ENCODE results near the gene AQP7.
"Not testable (repeated sequence)": the region's sequence is repeated elsewhere in the genome, so short reads cannot be mapped to it uniquely, and the experiment has no call there.

Gene AQP7

GRCh38 chr9:33402371-33402770 lies at the start of gene AQP7:
AQP7 (minus strand) TSS chr9:33402568; CDS start chr9:33401262, 1,306 bp downstream.
- not testable (repeated sequence) for DNase-seq (ENCODE audit: low read depth in 2 of 2)

DNA sequence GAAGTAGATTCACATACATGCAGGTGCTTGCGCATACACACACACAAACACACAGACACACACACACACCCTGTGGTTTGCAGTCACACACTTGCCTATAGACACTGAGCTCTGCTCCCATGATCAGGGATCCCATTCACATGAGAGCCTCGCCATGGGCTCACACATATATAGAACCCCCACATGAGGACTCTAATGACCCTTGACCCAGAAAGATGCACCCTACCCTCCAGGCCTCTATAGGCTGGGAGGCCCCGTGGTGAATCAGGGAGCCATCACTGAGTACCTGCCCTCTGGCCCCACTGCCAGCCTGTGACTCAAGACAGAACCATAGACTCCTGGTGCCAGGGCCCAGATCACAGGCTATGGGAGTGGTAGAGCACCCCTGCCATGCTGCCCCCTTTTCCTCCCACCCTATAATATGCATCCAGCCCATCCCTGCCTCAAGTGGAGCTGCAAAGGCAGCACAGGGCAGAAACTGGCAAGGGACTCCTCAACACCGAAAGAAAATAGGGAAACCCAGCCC lies 48.3 kb upstream of the AQP7 start:
- no peak for DNase-seq (ENCODE audit: low read depth in 2 of 2)

DNA sequence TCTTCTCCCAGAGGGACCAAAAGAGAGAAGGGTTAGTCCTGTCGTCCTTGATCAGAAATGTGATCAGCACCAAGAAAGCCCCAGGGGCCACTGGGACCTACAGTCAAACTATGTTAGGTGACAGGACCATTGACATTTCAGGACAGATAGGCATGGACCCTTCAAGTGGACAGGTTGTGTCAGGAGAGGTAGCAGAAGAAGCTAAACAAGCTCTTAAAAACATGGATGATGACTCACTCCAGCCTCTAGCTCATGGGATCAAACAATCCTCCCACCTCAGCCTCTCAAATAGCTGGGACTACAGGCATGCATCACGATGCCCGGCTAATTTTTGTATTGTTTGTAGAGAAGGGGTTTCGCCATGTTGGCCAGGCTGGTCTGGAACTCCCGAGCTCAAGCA lies 47.3 kb upstream of the AQP7 start:
- no peak for DNase-seq (ENCODE audit: low read depth in 2 of 2)

DNA sequence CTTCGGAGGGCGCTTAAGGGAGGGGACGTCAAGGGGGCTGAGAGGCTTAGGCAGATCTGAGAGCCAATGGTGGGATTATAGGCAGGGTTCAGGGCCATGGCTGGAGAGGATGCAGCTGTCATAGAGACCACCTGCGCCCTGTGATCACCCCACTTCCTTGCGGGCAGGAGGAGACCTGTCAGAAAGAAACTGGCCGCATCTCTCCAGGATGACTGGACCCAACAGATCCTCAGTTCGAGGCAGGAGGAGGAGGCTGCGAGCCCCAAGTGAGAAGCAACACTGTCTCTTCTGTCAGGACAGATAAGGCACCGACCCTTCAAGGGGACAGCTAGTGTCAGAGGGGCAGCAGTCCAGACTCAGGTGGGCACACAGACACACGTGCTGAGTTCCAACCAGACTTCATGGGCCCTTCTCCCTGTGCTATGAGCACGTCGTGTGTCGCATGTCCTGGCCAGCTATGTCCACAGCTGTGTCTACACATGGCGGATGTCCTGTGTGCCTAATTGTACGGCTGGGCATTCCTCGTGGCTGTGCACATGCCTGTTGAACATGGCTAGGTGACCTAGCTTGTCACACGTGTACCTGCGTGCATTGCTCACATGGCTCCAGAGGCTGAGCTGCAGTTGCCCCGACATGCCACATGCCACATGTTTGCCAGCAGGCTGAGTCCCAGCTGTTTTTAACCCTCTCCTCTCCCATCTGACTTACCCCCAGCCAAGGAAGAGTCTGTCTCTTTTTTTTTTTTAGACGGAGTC lies 45.6 kb upstream of the AQP7 start:
- no peak for DNase-seq (ENCODE audit: low read depth in 2 of 2)

DNA sequence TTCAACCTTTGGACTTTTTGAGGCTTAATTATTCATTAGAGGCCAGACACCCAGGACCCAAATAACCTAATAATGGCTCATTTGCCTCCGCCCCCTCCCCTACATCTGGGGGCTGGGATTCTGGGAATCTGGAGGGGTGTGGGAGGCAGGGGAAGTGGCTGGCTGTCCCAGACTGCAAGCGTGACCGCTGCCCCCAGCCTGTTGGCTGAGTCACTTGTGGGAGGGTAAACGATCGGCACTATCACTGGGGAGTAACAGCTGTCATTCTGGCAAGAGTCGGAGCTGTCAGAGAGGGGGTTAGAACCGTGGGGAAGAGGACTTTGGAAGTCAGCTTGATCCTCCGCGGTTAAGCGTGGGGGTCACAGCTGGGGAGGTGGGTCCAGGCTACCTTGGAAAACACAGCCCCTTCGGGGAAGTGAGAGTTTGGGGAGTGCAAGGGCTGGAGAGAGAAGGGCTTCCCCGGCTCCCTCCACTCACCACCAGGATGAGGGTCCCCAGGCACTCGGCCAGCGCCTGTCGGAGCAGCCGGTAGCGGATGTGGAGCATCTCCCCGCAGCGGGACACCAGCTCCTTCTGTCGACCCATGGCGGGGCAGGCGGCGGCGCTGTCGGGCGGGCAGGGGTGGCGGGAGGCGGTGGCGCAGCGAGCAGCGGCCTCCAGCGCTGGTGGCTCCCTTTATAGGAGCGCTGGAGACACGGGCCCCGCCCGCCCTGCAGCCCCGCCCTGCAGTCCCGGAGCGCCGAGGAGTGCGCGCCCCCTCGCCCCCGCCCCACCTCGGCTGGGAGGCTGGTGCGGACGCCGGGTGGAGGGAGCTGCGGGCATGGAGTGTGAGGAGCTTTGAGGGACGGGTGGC lies 44.8 kb upstream of the AQP7 start, which contains the start of gene AQP3:
AQP3 (minus strand) TSS at position 648 of the 853 bp plus-strand sequence; CDS start at position 585, 63 bp downstream.
- peak; percentile 36 to 49 for DNase-seq (ENCODE audit: low read depth in 2 of 2)

- no peak for DNase-seq (ENCODE audit: low read depth in 2 of 2)
Observed at GRCh38 chr9:33446240-33446945, 44.0 kb upstream of the AQP7 start.

DNA sequence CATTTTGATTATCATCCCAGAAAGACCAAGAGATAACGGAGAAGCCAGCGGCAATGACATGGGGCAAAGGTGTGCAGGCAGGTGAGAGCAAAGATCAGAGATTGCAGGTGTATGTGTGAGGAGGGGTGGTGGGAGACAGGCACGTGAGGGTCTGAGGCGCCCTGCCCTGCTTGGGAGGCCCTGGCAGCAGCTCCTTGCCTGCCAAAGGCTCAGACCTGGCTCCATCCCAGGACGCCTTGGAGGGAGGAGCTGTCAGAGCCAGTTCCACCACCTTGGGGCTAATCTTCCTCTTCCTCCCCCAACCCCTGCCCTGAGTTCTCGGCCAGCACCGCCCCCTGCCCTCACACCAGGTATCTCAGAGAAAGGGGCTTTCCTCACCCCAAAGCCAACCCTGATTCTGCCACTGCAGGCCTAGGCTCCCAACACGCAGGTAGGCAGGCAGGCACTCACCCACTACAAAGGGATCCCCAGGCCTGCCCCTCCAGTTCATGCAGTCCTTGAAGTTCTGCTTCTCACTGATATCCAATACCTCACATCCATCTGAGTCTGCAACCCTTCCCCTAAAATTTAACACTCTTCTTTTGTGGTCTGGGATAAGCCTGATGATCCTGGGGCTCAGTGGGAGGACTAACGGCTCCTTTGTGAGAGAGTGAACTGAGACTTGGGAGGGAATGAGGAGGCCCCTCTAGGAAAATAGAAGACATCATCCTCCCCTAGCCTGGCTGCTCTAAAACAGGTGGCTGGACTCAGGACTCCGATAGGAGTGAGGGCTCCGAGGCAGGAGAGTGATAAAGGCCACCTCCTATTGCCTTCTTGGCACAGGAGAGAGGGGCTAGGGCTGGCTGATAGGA lies 43.2 kb upstream of the AQP7 start:
- DNase-seq (ENCODE audit: low read depth in 2 of 2): no peak

GRCh38 chr9:33443464-33444154 lies 41.2 kb upstream of the AQP7 start:
- no peak for DNase-seq (ENCODE audit: low read depth in 2 of 2)

GRCh38 chr9:33443047-33443446 lies 40.7 kb upstream of the AQP7 start:
- no peak for DNase-seq (ENCODE audit: low read depth in 2 of 2)

GRCh38 chr9:33442125-33442524 lies 39.8 kb upstream of the AQP7 start:
- DNase-seq (ENCODE audit: low read depth in 2 of 2): no peak

GRCh38 chr9:33440609-33441008 lies 38.2 kb upstream of the AQP7 start:
- DNase-seq (ENCODE audit: low read depth in 2 of 2): no peak

DNA sequence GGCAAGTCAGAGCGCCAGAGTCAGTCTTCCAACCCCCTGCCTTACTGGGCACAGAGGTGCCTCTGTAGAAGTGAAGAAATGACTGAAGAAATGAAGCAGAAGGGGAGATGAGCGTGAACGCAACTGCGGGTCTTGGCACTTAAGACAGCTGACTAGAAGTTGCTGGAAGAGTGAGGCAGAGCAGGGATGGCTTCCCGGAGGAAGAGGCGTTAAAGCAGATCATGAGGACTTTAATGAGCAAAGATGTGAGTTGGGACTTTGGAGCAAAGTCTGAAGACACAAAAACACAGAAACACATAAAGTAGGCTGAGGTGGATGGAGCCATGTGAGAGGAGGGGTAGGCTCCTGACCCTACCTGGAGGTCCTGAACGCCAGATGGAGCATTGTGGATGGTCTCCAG lies 37.8 kb upstream of the AQP7 start:
- no peak for DNase-seq (ENCODE audit: low read depth in 2 of 2)

GRCh38 chr9:33439731-33440130 lies 37.4 kb upstream of the AQP7 start:
- no peak for DNase-seq (ENCODE audit: low read depth in 2 of 2)

DNA sequence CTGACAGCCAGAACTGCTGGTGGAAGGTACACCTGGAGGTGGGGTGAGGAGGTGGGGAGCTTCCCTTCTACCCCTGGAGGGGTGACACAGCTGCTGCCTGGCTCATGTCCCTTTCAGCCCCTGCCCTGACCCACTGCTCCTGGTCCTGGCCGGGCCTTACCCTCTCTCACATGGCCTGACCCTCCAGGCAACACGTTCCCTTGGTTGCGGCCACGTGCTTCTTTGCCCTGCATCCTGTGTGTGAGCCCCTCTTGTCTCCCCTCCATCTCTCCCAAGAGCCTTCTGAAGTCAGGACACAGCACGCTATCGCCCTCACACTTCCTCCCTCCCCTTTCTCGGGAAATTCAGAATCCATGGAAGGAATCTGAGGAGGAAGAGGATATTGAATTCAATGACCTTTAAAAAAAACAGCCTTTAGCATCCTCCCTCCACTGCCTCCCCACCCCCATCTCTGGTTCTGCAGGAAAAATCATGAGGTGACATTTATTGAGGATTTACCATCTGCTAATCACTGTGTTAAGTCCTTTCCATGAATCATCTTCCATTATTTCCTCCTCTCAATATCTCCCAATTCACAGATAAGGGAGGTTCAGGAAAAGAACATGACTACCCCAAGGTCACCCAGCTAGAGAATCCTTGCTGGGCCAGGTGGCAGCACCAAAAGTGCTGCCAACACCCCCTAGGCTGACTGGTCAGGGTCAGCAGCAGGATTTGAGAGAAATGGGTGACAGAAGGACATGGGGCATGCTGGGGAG lies 36.7 kb upstream of the AQP7 start:
- DNase-seq (ENCODE audit: low read depth in 2 of 2): no peak

DNA sequence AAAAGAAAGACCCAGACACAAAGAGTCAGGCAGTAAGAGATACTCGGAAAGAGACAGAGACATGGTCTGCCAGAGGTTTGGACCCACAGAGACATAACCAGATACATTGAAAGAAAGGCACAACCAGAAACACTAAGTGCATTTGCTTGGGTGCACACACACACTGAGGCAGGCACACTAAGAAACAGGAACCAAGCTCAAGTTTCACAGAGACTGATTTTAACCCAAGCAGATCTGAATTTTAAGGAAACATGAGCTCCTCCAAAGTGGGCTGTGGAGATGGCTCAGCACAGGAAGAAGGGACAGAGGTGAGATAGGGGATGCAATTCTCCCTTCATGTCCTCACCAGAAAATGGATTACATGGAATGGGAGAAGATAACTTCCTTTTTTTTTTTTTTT lies 35.5 kb upstream of the AQP7 start:
- DNase-seq (ENCODE audit: low read depth in 2 of 2): no peak

GRCh38 chr9:33437205-33437604 lies 34.8 kb upstream of the AQP7 start:
- no peak for DNase-seq (ENCODE audit: low read depth in 2 of 2)

- no peak for DNase-seq (ENCODE audit: low read depth in 2 of 2)
Observed at GRCh38 chr9:33436445-33436844, 34.1 kb upstream of the AQP7 start.

GRCh38 chr9:33435821-33436277 lies 33.5 kb upstream of the AQP7 start:
- no peak for DNase-seq (ENCODE audit: low read depth in 2 of 2)

- DNase-seq (ENCODE audit: low read depth in 2 of 2): no peak
Observed at GRCh38 chr9:33434317-33435105, 32.1 kb upstream of the AQP7 start.

Data from stimulated activated CD8-positive, alpha-beta memory T cell treated with anti-CD3 and anti-CD28 coated beads, Interleukin-7, amount 100 ng/mL, for 1 hour (primary cell).